HCT116 (cell line): Measurements from ENCODE around the gene SDC1.

Experiments
- POLR2A ChIP-seq: IDR thresholded peaks from 2 replicates; pipeline ENCODE4 v1.7.0; 2011; ENCODE audit warnings: borderline replicate concordance; ENCODE audit not compliant: insufficient read depth, insufficient read length; ENCODE audit errors: extremely low read depth
- POLR2AphosphoS5 ChIP-seq: IDR thresholded peaks from 2 replicates; pipeline ENCODE4 v1.6.1; 2011; ENCODE audit warnings: mild to moderate bottlenecking, low read depth, low read length, moderate library complexity

- TF ChIP-seq POLR2A (no peak), POLR2AphosphoS5 (no peak)
Measured at GRCh38 chr2:20212871-20213503, 11.9 kb downstream of the SDC1 start.
